Upper lobe of left lung (tissue), 6 donors: ENCODE data around the gene CEACAM1. TPM values are rescaled to one million over a fixed set of nuclear protein-coding genes. Genes with fewer than 3 reads are reported as not detected.
"Not testable (repeated sequence)": the region's sequence is repeated elsewhere in the genome, so short reads cannot be mapped to it uniquely, and the experiment has no call there.

ENCODE experiments used
- ATAC-seq, 2 donors: fragments of 200-7000 bp; cut with Tn5 transposase; one replicate each; pipeline ENCODE4 v1.9.1; 2022; ENCODE audit warnings: mild to moderate bottlenecking in 2 of 2, moderate library complexity in 2 of 2; ENCODE audit not compliant: low FRiP score in 2 of 2
- DNase-seq, 2 donors: peaks; one replicate each; pipeline ENCODE4 v3.0.0-alpha.2; 2019 to 2020
- H3K27ac ChIP-seq, 4 donors: fragments of 200-600 bp; sonication (generic); one replicate each; pipeline ENCODE4 v1.5.1; 2016 to 2019
- H3K27me3 ChIP-seq, 4 donors: fragments of 200-600 bp; sonication (generic); one replicate each; pipeline ENCODE4 v1.5.1; 2017 to 2019
- H3K36me3 ChIP-seq, 4 donors: fragments of 200-600 bp; sonication (generic); one replicate each; pipeline ENCODE4 v1.5.1; 2016 to 2019
- H3K4me1 ChIP-seq, 4 donors: fragments of 200-600 bp; sonication (generic); one replicate each; pipeline ENCODE4 v1.5.1; 2018 to 2019
- H3K4me3 ChIP-seq, 4 donors: fragments of 200-600 bp; sonication (generic); one replicate each; pipeline ENCODE4 v1.5.1; 2017 to 2019; ENCODE audit warnings: mild to moderate bottlenecking in 2 of 4, moderate library complexity in 1 of 4
- H3K9me3 ChIP-seq, 4 donors: fragments of 200-600 bp; sonication (generic); one replicate each; pipeline ENCODE4 v1.5.1; 2018 to 2019
- EP300 ChIP-seq, 4 donors: sonication (generic); formaldehyde crosslinking; IDR thresholded peaks; one replicate each; pipeline ENCODE4 v1.5.1; 2017; ENCODE audit warnings: antibody characterized with exemption in 4 of 4, control low read depth in 2 of 4
- POLR2A ChIP-seq, 4 donors: fragments of 450-650 bp; IDR thresholded peaks; one replicate each; pipeline ENCODE4 v1.5.1; 2016 to 2017; ENCODE audit warnings: antibody characterized with exemption in 4 of 4, mild to moderate bottlenecking in 2 of 4
- POLR2AphosphoS5 ChIP-seq, 2 donors: sonication (generic); formaldehyde crosslinking; IDR thresholded peaks; one replicate each; pipeline ENCODE4 v1.5.1; 2017; ENCODE audit warnings: antibody characterized with exemption in 2 of 2
- WGBS, 2 donors: methylation state at CpG; one replicate each; pipeline ENCODE4 v1.1.5; 2017 to 2018; 5-methylcytosine and 5-hydroxymethylcytosine counted together
- total RNA-seq, 6 donors: library from RNA; depleted of rRNA in 4 of 6; stranded (reverse); fragments of >200 nt in 4 of 6; gene quantifications; one replicate each; pipeline versions ENCODE4 v1.1.0 to v1.2.1, GENCODE V29; 2016 to 2021
- TF ChIP-seq, protein P1 (sequence below), 6 experiments: fragments of 450-650 bp in 4 of 6; fragments of 200-600 bp in 2 of 6; sonication (generic) in 2 of 6; IDR thresholded peaks; one replicate each; pipeline ENCODE4 v1.5.1; 2016 to 2019; ENCODE audit warnings: antibody characterized with exemption in 6 of 6
- donor health status: DM: no; HTN: no; CAD: no; lungs with moderate emphysema.
- donor health status: DM: no; HTN: yes; CAD: no; lungs with severe emphysema.

CEACAM1 gene
- total RNA-seq, 6 donors from 2014 or later = 7.3 to 11.9 (median 9.2) TPM

DNA sequence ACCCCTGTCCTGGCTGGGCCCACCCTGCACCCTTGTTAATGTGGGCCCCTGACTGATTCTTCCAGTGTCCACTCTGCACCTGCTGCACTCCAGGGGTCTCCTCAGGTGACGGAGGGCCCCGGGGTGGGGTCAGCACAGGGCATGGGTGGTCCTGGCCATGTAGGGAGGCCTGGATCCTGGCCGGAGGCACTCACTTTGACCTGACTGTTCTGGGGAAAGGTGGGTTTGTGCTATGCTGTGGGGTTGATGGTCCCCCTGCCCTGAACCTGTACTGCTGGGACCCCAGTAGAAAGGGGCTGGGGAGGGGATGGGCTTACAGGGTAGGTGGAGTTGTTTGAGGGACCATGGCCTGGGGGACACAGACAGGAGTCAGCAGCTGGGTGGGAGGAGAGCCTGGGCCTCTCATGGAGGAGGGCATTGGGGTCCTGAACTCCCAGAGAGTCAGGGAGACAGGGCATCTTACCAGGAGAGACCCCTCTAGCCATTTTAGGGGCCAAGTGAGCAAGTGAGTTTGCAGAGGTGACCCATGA is 25.8 kb upstream of the CEACAM1 start:
- 85% methylated on average over 3 of the region's 3 CpGs; no CpG with 5 or more reads in 1 of the 2 donors for WGBS, 2 donors
- ATAC-seq = no peak
- Histone ChIP-seq H3K27ac (peak overlapping the region in 1 of 4 donors; percentile 49), H3K9me3 (no peaks in the 10 kb centered on the region), H3K36me3 (no peaks in the 10 kb centered on the region), H3K27me3 (no peaks in the 10 kb centered on the region), H3K4me1 (peaks cover 0 to 11% (median 4%) of the 10 kb centered on the region in 4 donors), H3K4me3 (no peak overlapping the region)
- TF ChIP-seq EP300 (IDR thresholded peaks at IDR 0.05) (no peak), POLR2AphosphoS5 (IDR thresholded peaks at IDR 0.05) (no peak), POLR2A (IDR thresholded peaks at IDR 0.05) (no peak)
- TF ChIP-seq, protein P1, sequence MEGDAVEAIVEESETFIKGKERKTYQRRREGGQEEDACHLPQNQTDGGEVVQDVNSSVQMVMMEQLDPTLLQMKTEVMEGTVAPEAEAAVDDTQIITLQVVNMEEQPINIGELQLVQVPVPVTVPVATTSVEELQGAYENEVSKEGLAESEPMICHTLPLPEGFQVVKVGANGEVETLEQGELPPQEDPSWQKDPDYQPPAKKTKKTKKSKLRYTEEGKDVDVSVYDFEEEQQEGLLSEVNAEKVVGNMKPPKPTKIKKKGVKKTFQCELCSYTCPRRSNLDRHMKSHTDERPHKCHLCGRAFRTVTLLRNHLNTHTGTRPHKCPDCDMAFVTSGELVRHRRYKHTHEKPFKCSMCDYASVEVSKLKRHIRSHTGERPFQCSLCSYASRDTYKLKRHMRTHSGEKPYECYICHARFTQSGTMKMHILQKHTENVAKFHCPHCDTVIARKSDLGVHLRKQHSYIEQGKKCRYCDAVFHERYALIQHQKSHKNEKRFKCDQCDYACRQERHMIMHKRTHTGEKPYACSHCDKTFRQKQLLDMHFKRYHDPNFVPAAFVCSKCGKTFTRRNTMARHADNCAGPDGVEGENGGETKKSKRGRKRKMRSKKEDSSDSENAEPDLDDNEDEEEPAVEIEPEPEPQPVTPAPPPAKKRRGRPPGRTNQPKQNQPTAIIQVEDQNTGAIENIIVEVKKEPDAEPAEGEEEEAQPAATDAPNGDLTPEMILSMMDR (IDR thresholded peaks at IDR 0.05) = no peak
- peak in 1 of 2 donors; percentile 54 for DNase-seq

DNA sequence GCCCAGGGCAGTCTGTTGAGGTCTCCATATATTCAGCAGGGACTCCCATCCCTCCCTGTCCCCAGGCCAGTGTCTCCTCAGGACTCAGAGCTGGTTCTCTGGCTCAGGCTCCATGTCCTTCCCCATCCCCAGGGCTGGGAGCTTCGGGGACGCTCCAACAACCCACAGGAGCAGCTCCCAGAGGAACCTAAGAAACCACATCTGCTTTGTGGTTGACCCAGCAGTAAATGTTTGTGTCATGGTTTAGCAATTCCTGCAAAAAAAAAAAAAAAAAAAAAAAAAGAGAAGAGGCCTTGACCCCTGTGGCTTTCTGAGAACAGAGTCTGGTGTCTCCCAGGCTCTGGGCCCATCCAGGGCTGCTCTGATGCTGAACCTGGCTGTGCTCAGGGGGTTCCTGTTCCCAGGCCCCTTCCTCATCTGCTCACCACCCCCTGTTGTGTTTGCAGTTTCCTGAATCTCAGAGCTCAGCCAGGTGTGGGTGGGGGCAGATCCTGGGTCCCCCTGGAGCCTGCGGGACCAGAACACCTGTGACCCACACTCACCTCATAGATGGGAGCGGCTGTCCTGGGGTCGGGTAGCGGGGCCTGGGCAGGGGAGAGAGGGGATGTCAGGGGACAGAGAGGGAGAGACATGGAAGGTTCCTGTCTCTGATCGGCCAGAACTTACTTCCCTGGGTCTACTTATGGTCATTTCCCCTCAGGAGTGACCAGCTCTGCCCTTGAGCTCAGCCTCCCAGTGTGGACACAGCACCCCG is 25.2 kb upstream of the CEACAM1 start:
- WGBS, 2 donors = 73 to 85% methylated on average over 2 to 8 of the region's 8 CpGs
- no peaks in the 10 kb centered on the region for H3K9me3 ChIP-seq
- peaks cover 0 to 11% (median 4%) of the 10 kb centered on the region in 4 donors for H3K4me1 ChIP-seq
- DNase-seq (peak; percentile 33 to 57), ATAC-seq (peak; percentile 50 to 67)
- H3K27ac ChIP-seq = peak overlapping the region in 1 of 4 donors; percentile 49
- no peak for TF ChIP-seq POLR2A (IDR thresholded peaks at IDR 0.05)
- TF ChIP-seq, protein P1 (IDR thresholded peaks at IDR 0.05) = no peak
- no peak for TF ChIP-seq EP300 (IDR thresholded peaks at IDR 0.05)
- no peak for TF ChIP-seq POLR2AphosphoS5 (IDR thresholded peaks at IDR 0.05)
- no peaks in the 10 kb centered on the region for H3K27me3 ChIP-seq
- no peak overlapping the region for H3K4me3 ChIP-seq
- H3K36me3 ChIP-seq = no peaks in the 10 kb centered on the region

DNA sequence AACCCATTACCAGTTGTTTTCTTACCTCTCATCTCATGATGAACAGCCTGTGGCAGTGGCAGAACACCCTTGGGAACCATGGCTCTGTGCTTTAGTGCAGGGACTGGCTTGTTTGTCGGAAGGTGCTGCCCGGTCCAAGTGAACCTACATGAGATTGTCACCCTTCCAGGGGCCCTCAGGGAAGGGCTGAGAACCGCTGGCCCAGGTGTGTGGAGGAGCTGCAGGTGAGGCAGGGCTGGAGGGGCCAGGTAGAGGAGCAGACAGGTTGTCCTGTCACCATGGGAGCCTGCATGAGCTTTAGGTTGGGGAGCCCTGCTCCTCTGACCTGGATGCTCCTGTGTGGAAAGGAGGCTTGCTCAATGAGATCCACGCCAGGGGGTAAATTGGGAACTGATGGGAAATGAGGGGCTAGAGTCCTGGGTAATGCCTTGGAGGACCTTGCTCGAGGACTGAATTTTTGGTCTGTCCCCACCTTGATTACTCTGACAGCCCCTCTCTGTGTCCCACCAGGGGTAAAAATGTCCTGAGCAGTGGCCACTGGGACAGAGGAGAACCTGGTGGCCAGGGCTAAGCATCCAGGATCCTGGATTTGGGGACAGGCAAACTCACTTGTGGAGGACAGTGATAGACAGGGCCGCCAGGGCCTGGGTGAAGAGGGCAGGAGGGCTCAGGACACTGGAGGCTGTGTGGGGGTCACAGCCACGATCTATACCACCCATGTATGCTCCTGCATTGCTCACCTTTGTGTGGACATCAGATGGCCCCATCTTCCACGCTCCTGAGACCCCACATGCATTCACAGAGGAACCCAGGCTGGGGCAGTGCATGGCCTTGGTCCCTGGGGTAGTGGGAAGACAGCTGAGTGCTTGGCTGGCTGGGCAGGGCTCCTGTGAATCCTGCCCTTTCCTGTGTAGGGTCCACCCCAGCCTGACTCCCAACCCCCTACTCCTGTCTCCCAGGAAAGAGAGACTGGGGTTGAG is 24.1 kb upstream of the CEACAM1 start:
- no peaks in the 10 kb centered on the region for H3K27me3 ChIP-seq
- H3K36me3 ChIP-seq = no peaks in the 10 kb centered on the region
- H3K9me3 ChIP-seq = no peaks in the 10 kb centered on the region
- H3K4me1 ChIP-seq = peaks cover 0 to 11% (median 4%) of the 10 kb centered on the region in 4 donors
- TF ChIP-seq POLR2AphosphoS5 (IDR thresholded peaks at IDR 0.05) (no peak), POLR2A (IDR thresholded peaks at IDR 0.05) (no peak), EP300 (IDR thresholded peaks at IDR 0.05) (no peak)
- TF ChIP-seq, protein P1 (IDR thresholded peaks at IDR 0.05) = no peak
- no peak for ATAC-seq
- H3K4me3 ChIP-seq = no peak overlapping the region
- WGBS, 2 donors = 80 to 92% methylated on average over 8 of the region's 8 CpGs
- DNase-seq = no peak
- no peak overlapping the region for H3K27ac ChIP-seq

DNA sequence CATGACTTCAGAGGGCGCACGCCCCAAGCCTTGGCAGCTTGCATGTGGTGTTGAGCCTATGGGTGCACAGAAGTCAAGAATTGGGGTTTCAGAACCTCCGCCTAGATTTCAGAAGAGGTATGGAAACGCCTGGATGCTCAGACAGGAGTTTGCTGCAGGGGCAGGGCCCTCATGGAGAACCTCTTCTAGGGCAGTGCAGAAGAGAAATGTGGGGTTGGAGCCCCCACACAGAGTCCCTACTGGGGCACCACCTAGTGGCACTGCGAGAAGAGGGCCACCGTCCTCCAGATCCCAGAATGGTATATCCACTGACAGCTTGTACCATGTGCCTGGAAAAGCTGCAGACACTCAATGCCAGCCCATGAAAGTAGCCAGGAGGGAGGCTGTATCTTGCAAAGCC is 22.2 kb upstream of the CEACAM1 start:
- not testable (repeated sequence) for H3K9me3 ChIP-seq, ATAC-seq, DNase-seq, H3K27me3 ChIP-seq, H3K4me3 ChIP-seq, H3K27ac ChIP-seq, H3K36me3 ChIP-seq
- WGBS, 2 donors = 90 to 96% methylated on average over 5 to 6 of the region's 6 CpGs
- H3K4me1 ChIP-seq = peaks cover 0 to 11% (median 2%) of the 10 kb centered on the region in 4 donors

DNA sequence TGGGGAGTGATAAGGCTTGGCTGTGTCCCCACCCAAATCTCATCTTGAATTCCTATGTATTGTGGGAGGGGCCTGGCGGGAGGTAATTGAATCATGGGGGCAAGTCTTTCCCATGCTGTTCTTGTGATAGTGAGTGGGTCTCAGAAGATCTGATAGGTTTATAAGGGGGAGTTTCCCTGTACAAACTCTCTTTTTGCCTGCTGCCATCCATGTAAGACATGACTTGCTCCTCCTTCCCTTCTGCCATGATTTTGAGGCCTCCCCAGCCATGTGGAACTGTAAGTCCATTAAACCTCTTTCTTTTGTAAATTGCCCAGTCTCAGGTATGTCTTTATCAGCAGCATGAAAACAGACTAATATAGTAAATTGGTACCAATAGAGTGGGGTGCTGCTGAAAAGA is 20.8 kb upstream of the CEACAM1 start:
- not testable (repeated sequence) for H3K36me3 ChIP-seq, DNase-seq, ATAC-seq, H3K4me3 ChIP-seq, H3K27ac ChIP-seq, H3K9me3 ChIP-seq, H3K27me3 ChIP-seq
- H3K4me1 ChIP-seq = peaks cover 0 to 11% (median 2%) of the 10 kb centered on the region in 4 donors
- 95 to 100% methylated on average over 1 of the region's 1 CpG for WGBS, 2 donors
